Stimulated activated CD8-positive, alpha-beta memory T cell treated with anti-CD3 and anti-CD28 coated beads, Interleukin-15, amount 100 ng/mL, for 1 hour (primary cell): ENCODE data around the gene PBX3.

Source experiments
- DNase-seq: peaks from one replicate; pipeline ENCODE4 v3.0.0-alpha.2; 2020; ENCODE audit warnings: low read depth

The PBX3 gene

GRCh38 chr9:125878164-125878631, 131.0 kb downstream of the PBX3 start:
- DNase-seq: no peak

GRCh38 chr9:125881042-125881441, 133.9 kb downstream of the PBX3 start:
- DNase-seq: no peak

- DNase-seq: no peak
These were observed 136.5 kb downstream of the PBX3 start for GRCh38 chr9:125883565-125884217.

- DNase-seq: no peak
These were observed 137.0 kb downstream of the PBX3 start for GRCh38 chr9:125884218-125884595.

- DNase-seq: no peak
These were observed 138.3 kb downstream of the PBX3 start for GRCh38 chr9:125885405-125886034.

GRCh38 chr9:125886365-125886764, 139.2 kb downstream of the PBX3 start:
- no peak for DNase-seq

GRCh38 chr9:125887172-125887571, 140.0 kb downstream of the PBX3 start:
- DNase-seq: no peak

GRCh38 chr9:125888211-125888610, 141.0 kb downstream of the PBX3 start:
- DNase-seq: no peak

- DNase-seq: no peak
These were observed 141.9 kb downstream of the PBX3 start for GRCh38 chr9:125889112-125889475.

- no peak for DNase-seq
These were observed 142.6 kb downstream of the PBX3 start for GRCh38 chr9:125889476-125890419.

GRCh38 chr9:125890826-125891225, 143.7 kb downstream of the PBX3 start:
- no peak for DNase-seq

GRCh38 chr9:125893277-125893676, 146.1 kb downstream of the PBX3 start:
- DNase-seq: no peak

- DNase-seq: no peak
These were observed 147.4 kb downstream of the PBX3 start for GRCh38 chr9:125894566-125894965.

- no peak for DNase-seq
These were observed 149.2 kb downstream of the PBX3 start for GRCh38 chr9:125896404-125896803.

GRCh38 chr9:125896964-125897363, 149.8 kb downstream of the PBX3 start:
- DNase-seq: no peak

GRCh38 chr9:125897481-125897880, 150.3 kb downstream of the PBX3 start:
- DNase-seq: no peak

GRCh38 chr9:125902214-125902613, 155.0 kb downstream of the PBX3 start:
- no peak for DNase-seq

- DNase-seq: no peak
These were observed 155.8 kb downstream of the PBX3 start for GRCh38 chr9:125902831-125903512.

- DNase-seq: no peak
These were observed 157.1 kb downstream of the PBX3 start for GRCh38 chr9:125904155-125904851.

- DNase-seq: no peak
These were observed 159.0 kb downstream of the PBX3 start for GRCh38 chr9:125906144-125906543.

- DNase-seq: no peak
These were observed 159.7 kb downstream of the PBX3 start for GRCh38 chr9:125906893-125907292.

GRCh38 chr9:125908136-125908535, 161.0 kb downstream of the PBX3 start:
- DNase-seq: no peak
